Heart left ventricle (tissue), 16 donors: ENCODE measurements around the gene LSM4. TPM values are rescaled to one million over a fixed set of nuclear protein-coding genes. Genes with fewer than 3 reads are reported as not detected.

Experiments
- ATAC-seq, 4 donors: fragments of 200-7000 bp; cut with Tn5 transposase; one replicate each; pipeline ENCODE4 v1.9.1; 2020 to 2022; ENCODE audit warnings: moderate library complexity in 4 of 4, mild to moderate bottlenecking in 3 of 4, moderate number of reproducible peaks in 1 of 4
- DNase-seq, 5 donors: peaks; one replicate each; pipeline ENCODE4 v3.0.0-alpha.2; 2020
- H3K27ac ChIP-seq, 12 donors: fragments of 200-600 bp; sonication (generic) in 4 of 12; one replicate each; pipeline versions ENCODE4 v1.5.0 to v1.8.0; 2016 to 2022; ENCODE audit warnings: mild to moderate bottlenecking in 2 of 12
- H3K27me3 ChIP-seq, 9 donors: fragments of 200-600 bp; sonication (generic) in 2 of 9; one replicate each; pipeline versions ENCODE4 v1.5.1 to v1.8.0; 2016 to 2022; ENCODE audit warnings: mild to moderate bottlenecking in 3 of 9
- H3K36me3 ChIP-seq, 9 donors: fragments of 200-600 bp; sonication (generic) in 2 of 9; one replicate each; pipeline versions ENCODE4 v1.5.0 to v1.8.0; 2018 to 2022; ENCODE audit warnings: mild to moderate bottlenecking in 2 of 9
- H3K4me1 ChIP-seq, 12 donors: fragments of 200-600 bp; sonication (generic) in 4 of 12; one replicate each; pipeline versions ENCODE4 v1.5.0 to v1.8.0; 2016 to 2022; ENCODE audit warnings: mild to moderate bottlenecking in 3 of 12
- H3K4me3 ChIP-seq, 12 donors: fragments of 200-600 bp; sonication (generic) in 4 of 12; one replicate each; pipeline versions ENCODE4 v1.5.0 to v1.8.0; 2017 to 2022; ENCODE audit warnings: mild to moderate bottlenecking in 9 of 12, moderate library complexity in 4 of 12
- H3K9me3 ChIP-seq, 12 donors: fragments of 200-600 bp; sonication (generic) in 4 of 12; one replicate each; pipeline versions ENCODE4 v1.5.0 to v1.8.0; 2016 to 2022; ENCODE audit warnings: mild to moderate bottlenecking in 1 of 12
- CTCF ChIP-seq, 12 donors: fragments of 200-600 bp; sonication (generic) in 4 of 12; IDR thresholded peaks; one replicate each; pipeline versions ENCODE4 v1.5.0 to v1.8.0; 2018 to 2022; ENCODE audit warnings: antibody characterized with exemption in 12 of 12, mild to moderate bottlenecking in 5 of 12
- POLR2A ChIP-seq, 2 donors: fragments of 450-650 bp; IDR thresholded peaks; one replicate each; pipeline ENCODE4 v1.6.1; 2017; ENCODE audit warnings: antibody characterized with exemption in 2 of 2, mild to moderate bottlenecking in 2 of 2, moderate library complexity in 2 of 2
- WGBS, 4 donors: extraction: QIAGEN DNeasy Blood & Tissue Kit in 2 of 4; methylation state at CpG; one replicate each; pipeline versions ENCODE4 v1.1.5 to v1.1.7; 2013 to 2018; 5-methylcytosine and 5-hydroxymethylcytosine counted together
- intact Hi-C, 10 donors: fragments of 100-400 bp; cut with DNase I; formaldehyde crosslinking; loops; one replicate each; pipeline versions ENCODE4 v1.11.1 to v1.14.2; 2022
- polyA plus RNA-seq, 2 donors: library from polyadenylated mRNA; stranded (reverse); fragments of 200-250 nt; gene quantifications; one replicate each; pipeline ENCODE4 v1.2.3, GENCODE V29; 2013
- total RNA-seq, 9 donors: library from RNA; depleted of rRNA in 2 of 9; stranded (reverse); fragments of >200 nt in 2 of 9; fragmentation: NEBNext Ultra II Directional in 3 of 9; extraction: Animal tissue kit (Norgen Biotek cat#: 25700) in 3 of 9; gene quantifications; one replicate each; pipeline versions ENCODE4 v1.1.0 to v1.2.4, GENCODE V29; 2016 to 2023
- donor health status: ischemic (EF 13 %, LVEDD 7.1; RV severe dilation, severe dysfunction).
- donor health status: healthy with polysubstance abuse.
- donor health status: DM: no; HTN: yes; CAD: no.
- donor health status: DM: no; HTN: no; CAD: no.
- donor health status: ischemic (EF 25% LVEDD 6.9; RV normal size, moderate dysfunction).
- donor health status: ischemic (EF 25% LVEDD 5.7; RV mildly dilated, moderate dysfunction).
- donor health status: healthy.
- donor health status: DM: yes; HTN: yes; CAD: no.
- donor health status: ischemic (EF 35%, LVEDD 5.7; RV mildly dilated, moderate dysfunction).
- donor health status: nonischemic (EF 11% LVEDD 7.7; RV severe dilation, severe dysfunction).
- donor health status: DM: yes; HTN: yes; CAD: no.
- donor health status: PGD.
- donor health status: ischemic (EF 29% LVEDD 5.4; RV normal size, mild dysfunction).
- donor health status: nonischemic (EF 23%, LVEDD 6.1; RV moderate dilation, normal function).

LSM4 gene
- total and polyA plus RNA-seq, 11 donors: 65.8 to 171 (median 104) TPM

- peak; percentile 68 to 88 (median 79) for ATAC-seq
- Histone ChIP-seq H3K27ac (peak within 1 kb of the TSS; percentile 99 to 100 (median 100)), H3K4me3 (peak within 1 kb of the TSS; percentile 63 to 100 (median 92)), H3K27me3 (no peaks in the 10 kb centered on the region), H3K36me3 (peaks cover 3 to 29% (median 14%) of the 10 kb centered on the region in 9 donors), H3K9me3 (no peaks in the 10 kb centered on the region), H3K4me1 (peaks cover 10 to 52% (median 38%) of the 10 kb centered on the region in 12 donors)
- DNase-seq: peak; percentile 99
- intact Hi-C loops: loop anchor here in 8 of 10 donors (1.0 to 10.0 kb wide), 8 partner anchors 10 to 136 kb away; partner anchors contain the start of genes LSM4 (in 1 of the 8), RAB3A (in 1 of the 8) and SSBP4 (in 1 of the 8)
- 0 to 1% (median 1%) methylated on average over 62 to 138 of the region's 138 CpGs; no CpG with 5 or more reads in 1 of the 4 donors for WGBS, 4 donors
- TF ChIP-seq POLR2A (IDR thresholded peaks at IDR 0.05) (peak; percentile 90 to 98), CTCF (IDR thresholded peaks at IDR 0.05) (peak in 2 of 12 donors; percentile 21 to 22)
These were observed 41.5 kb downstream of the LSM4 start, which contains the start of gene JUND for GRCh38 chr19:18281082-18282020. JUND (minus strand) TSS chr19:18281622; CDS start chr19:18281484, 138 bp downstream.

- H3K4me3 ChIP-seq: peak overlapping the region; percentile 63 to 100 (median 92)
- 0 to 1% (median 0%) methylated on average over 19 to 111 of the region's 111 CpGs for WGBS, 4 donors
- ATAC-seq (peak in 3 of 4 donors; percentile 12 to 41 (median 37)), DNase-seq (peak; percentile 79 to 93 (median 82))
- H3K27me3 ChIP-seq: no peaks in the 10 kb centered on the region
- TF ChIP-seq POLR2A (IDR thresholded peaks at IDR 0.05) (peak; percentile 45 to 88), CTCF (IDR thresholded peaks at IDR 0.05) (peak in 1 of 12 donors; percentile 12)
- no peaks in the 10 kb centered on the region for H3K9me3 ChIP-seq
- H3K36me3 ChIP-seq: peaks cover 3 to 34% (median 14%) of the 10 kb centered on the region in 9 donors
- peak overlapping the region; percentile 95 to 100 (median 100) for H3K27ac ChIP-seq
- peaks cover 13 to 60% (median 44%) of the 10 kb centered on the region in 12 donors for H3K4me1 ChIP-seq
- intact Hi-C loops: loop anchor here in 8 of 10 donors (1.0 to 10.0 kb wide), 7 partner anchors 12 to 137 kb away; partner anchors contain the start of genes LSM4 (in 1 of the 8), RAB3A (in 1 of the 8) and SSBP4 (in 1 of the 8)
These were observed 42.4 kb downstream of the LSM4 start for GRCh38 chr19:18280247-18281081.

- intact Hi-C loops: loop anchor here (1.0 to 10.0 kb wide), 12 partner anchors 25 to 135 kb away; partner anchors contain the start of genes LSM4 (in 5 of the 10), RAB3A (in 2 of the 10), GDF15 (in 1 of the 10) and LRRC25 (in 1 of the 10)
- 1% methylated on average over 52 to 55 of the region's 55 CpGs for WGBS, 4 donors
- Histone ChIP-seq H3K27ac (peak overlapping the region; percentile 95 to 100 (median 100)), H3K4me3 (peak overlapping the region; percentile 63 to 100 (median 92)), H3K36me3 (peaks cover 3 to 34% (median 14%) of the 10 kb centered on the region in 9 donors), H3K27me3 (no peaks in the 10 kb centered on the region), H3K4me1 (peaks cover 14 to 62% (median 49%) of the 10 kb centered on the region in 12 donors), H3K9me3 (no peaks in the 10 kb centered on the region)
- DNase-seq: peak; percentile 94 to 95 (median 95)
- TF ChIP-seq CTCF (IDR thresholded peaks at IDR 0.05) (peak; percentile 70 to 98 (median 93)), POLR2A (IDR thresholded peaks at IDR 0.05) (peak; percentile 88 to 95)
- peak; percentile 72 to 79 (median 74) for ATAC-seq
These were observed 43.2 kb downstream of the LSM4 start for GRCh38 chr19:18279516-18280246.
